GM19240 (cell line): ENCODE results near the gene ARRB1.
A peak's percentile ranks its signal among the peaks of the same experiment; 100 is the strongest.

Experiments used
- DNase-seq: peaks from one replicate; pipeline ENCODE4 v3.0.0; 2011; ENCODE audit warnings: low spot score; ENCODE audit not compliant: insufficient read length

The ARRB1 gene

GRCh38 chr11:75233754-75234172, 117.7 kb downstream of the ARRB1 start:
- DNase-seq, result no peak

- DNase-seq, result no peak
Measured at GRCh38 chr11:75230621-75231020, 120.8 kb downstream of the ARRB1 start.

- no peak for DNase-seq
Measured at GRCh38 chr11:75229466-75229865, 122.0 kb downstream of the ARRB1 start.

- DNase-seq, result no peak
Measured at GRCh38 chr11:75225794-75226193, 125.7 kb downstream of the ARRB1 start.

GRCh38 chr11:75223954-75224643, 127.4 kb downstream of the ARRB1 start:
- DNase-seq, result no peak

GRCh38 chr11:75219869-75220268, 131.6 kb downstream of the ARRB1 start:
- no peak for DNase-seq

GRCh38 chr11:75214843-75215242, 136.6 kb downstream of the ARRB1 start:
- no peak for DNase-seq

GRCh38 chr11:75214411-75214821, 137.0 kb downstream of the ARRB1 start:
- DNase-seq, result peak; percentile 59
